ENCODE measurements around the gene RTP3.

GRCh38 chr3:46537779-46538178, 40.0 kb downstream of the RTP3 start:
- TF ChIP-seq POLR2A (IDR thresholded peaks at IDR 0.05) (no peak), CTCF (IDR thresholded peaks at IDR 0.05) (no peak)
